ENCODE data around the gene OST4.

- TF ChIP-seq POLR2A (IDR thresholded peaks at IDR 0.05; ENCODE audit: low read depth) (no peak), CTCF (IDR thresholded peaks at IDR 0.05) (no peak), POLR2AphosphoS5 (IDR thresholded peaks at IDR 0.05) (no peak), EP300 (IDR thresholded peaks at IDR 0.05) (no peak)
Observed at GRCh38 chr2:27077231-27077630, 5.8 kb upstream of the OST4 start.

Data from esophagus muscularis mucosa (tissue), 4 donors.